K562 (cell line): ENCODE measurements around the gene C1orf167.

ENCODE experiments used
- EZH2 ChIP-seq: IDR thresholded peaks from 2 replicates; pipeline ENCODE4 v1.6.1; 2012; ENCODE audit warnings: low read depth, mild to moderate bottlenecking, inconsistent platforms, low read length, borderline replicate concordance
- FOXK1 ChIP-seq: sonication (generic); formaldehyde crosslinking; IDR thresholded peaks from 2 replicates; pipeline ENCODE4 v1.8.0; 2022; ENCODE audit warnings: missing genetic modification reagents, mild to moderate bottlenecking, borderline replicate concordance
- GATA2 ChIP-seq: sonication (generic); formaldehyde crosslinking; IDR thresholded peaks from 2 replicates; pipeline ENCODE4 v1.4.0; 2020; ENCODE audit warnings: mild to moderate bottlenecking, missing genetic modification reagents
- HMG20B ChIP-seq: fragments of 250-450 bp; sonication (Bioruptor Pico); IDR thresholded peaks from 2 replicates; pipeline ENCODE4 v1.5.0; 2021; ENCODE audit warnings: mild to moderate bottlenecking
- HNRNPUL1 ChIP-seq: fragments of 200-400 bp; formaldehyde crosslinking; IDR thresholded peaks from 2 replicates; pipeline ENCODE4 v1.6.1; 2017; ENCODE audit warnings: low read length
- NKRF ChIP-seq: fragments of 450-650 bp; IDR thresholded peaks from 2 replicates; pipeline ENCODE4 v1.6.1; 2016; ENCODE audit warnings: borderline replicate concordance
- POLR2A ChIP-seq: fragments of 450-650 bp; conservative IDR thresholded peaks from 2 replicates; pipeline ENCODE4 v1.6.1; 2016
- PREB ChIP-seq: sonication (generic); formaldehyde crosslinking; IDR thresholded peaks from 2 replicates; pipeline ENCODE4 v1.8.1; 2023; ENCODE audit warnings: mild to moderate bottlenecking, missing genetic modification reagents
- RNF2 ChIP-seq: sonication (generic); IDR thresholded peaks from 2 replicates; pipeline ENCODE4 v1.6.1; 2016
- ZKSCAN8 ChIP-seq: fragments of 200-800 bp; sonication (Bioruptor generic); IDR thresholded peaks from 2 replicates; pipeline ENCODE4 v1.6.1; 2016; ENCODE audit warnings: missing genetic modification characterization, missing compliant biosample characterization
- ZNF408 ChIP-seq: fragments of 250-450 bp; sonication (Bioruptor Pico); IDR thresholded peaks from 2 replicates; pipeline ENCODE4 v1.4.0; 2020; ENCODE audit warnings: low read depth, mild to moderate bottlenecking, moderate library complexity

- TF ChIP-seq EZH2 (no peak), HNRNPUL1 (no peak), ZKSCAN8 (CRISPR knock-in tag) (no peak), GATA2 (CRISPR knock-in tag) (no peak), FOXK1 (CRISPR knock-in tag) (no peak), PREB (no peak), ZNF408 (CRISPR knock-in tag) (no peak), RNF2 (no peak), POLR2A (no peak), HMG20B (CRISPR knock-in tag) (no peak), NKRF (no peak)
Measured at GRCh38 chr1:11765661-11766428, 3.9 kb downstream of the C1orf167 start.
